ENCODE results near the gene OR1L6. TPM values are rescaled to one million over a fixed set of nuclear protein-coding genes. Genes with fewer than 3 reads are reported as not detected.

OR1L6 gene
- total RNA-seq, 1 donor, result not detected

DNA sequence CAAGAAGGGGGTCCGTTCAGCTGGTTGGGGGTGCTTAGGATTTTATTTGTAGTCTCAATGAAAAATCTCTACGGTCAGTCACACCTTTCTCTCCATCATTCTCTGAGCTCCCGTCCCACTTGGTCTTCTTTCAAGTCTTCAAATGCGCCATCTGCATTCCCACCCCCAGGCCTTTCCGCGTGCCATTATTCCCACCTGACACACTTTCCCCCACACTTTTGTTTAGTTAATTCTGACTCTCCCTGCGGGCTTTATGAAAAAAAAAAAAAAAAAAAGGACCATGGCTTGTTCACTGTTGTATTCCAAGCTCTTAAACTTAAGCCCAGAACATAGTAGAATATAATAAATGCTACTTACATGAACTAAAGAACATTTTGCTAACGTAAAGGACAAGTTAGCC, 34.9 kb downstream of the OR1L6 start:
- H3K4me3 ChIP-seq (ENCODE audit: low read depth, low read length), result no peak overlapping the region
- DNase-seq (ENCODE audit: low read depth), result no peak
- TF ChIP-seq, protein P1, sequence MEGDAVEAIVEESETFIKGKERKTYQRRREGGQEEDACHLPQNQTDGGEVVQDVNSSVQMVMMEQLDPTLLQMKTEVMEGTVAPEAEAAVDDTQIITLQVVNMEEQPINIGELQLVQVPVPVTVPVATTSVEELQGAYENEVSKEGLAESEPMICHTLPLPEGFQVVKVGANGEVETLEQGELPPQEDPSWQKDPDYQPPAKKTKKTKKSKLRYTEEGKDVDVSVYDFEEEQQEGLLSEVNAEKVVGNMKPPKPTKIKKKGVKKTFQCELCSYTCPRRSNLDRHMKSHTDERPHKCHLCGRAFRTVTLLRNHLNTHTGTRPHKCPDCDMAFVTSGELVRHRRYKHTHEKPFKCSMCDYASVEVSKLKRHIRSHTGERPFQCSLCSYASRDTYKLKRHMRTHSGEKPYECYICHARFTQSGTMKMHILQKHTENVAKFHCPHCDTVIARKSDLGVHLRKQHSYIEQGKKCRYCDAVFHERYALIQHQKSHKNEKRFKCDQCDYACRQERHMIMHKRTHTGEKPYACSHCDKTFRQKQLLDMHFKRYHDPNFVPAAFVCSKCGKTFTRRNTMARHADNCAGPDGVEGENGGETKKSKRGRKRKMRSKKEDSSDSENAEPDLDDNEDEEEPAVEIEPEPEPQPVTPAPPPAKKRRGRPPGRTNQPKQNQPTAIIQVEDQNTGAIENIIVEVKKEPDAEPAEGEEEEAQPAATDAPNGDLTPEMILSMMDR (IDR thresholded peaks at IDR 0.05; ENCODE audit: insufficient read depth, low read depth, low read length), result no peak

DNA sequence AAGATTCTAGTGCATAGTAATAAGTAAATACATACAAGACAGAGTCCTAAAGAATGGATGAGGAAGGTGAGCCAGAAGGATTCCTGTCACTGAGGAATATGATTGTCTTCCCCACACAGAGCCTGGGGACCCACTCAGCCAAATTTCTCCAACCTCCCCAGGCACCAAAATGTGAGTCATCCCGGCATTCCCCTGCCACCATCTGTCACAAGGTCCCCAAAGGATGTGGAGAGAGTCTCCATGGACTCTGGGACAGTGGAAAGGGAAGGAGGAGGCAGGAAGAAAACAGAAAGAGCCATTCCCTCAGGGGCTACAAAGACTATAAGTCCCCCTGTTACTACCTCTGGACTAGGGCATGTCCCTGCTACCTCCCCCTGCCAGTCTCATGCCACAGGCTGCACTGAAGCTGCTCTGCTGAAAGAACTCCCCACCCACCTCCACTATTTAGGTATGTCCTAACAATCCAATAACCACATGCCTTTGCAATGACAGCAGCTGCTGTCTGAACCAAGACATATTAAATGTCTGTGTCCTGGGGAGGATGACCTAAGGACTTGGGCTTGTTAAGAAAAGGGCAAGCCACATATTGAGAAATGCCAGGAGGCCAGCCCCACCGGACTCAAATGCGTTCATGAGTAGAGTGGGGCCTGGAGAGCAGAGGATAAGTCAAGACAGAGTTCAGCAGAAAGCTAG, 36.0 kb downstream of the OR1L6 start:
- no peak overlapping the region for H3K4me3 ChIP-seq (ENCODE audit: low read depth, low read length)
- TF ChIP-seq, protein P1 (IDR thresholded peaks at IDR 0.05; ENCODE audit: insufficient read depth, low read depth, low read length), result no peak
- DNase-seq (ENCODE audit: low read depth), result peak; percentile 63

DNA sequence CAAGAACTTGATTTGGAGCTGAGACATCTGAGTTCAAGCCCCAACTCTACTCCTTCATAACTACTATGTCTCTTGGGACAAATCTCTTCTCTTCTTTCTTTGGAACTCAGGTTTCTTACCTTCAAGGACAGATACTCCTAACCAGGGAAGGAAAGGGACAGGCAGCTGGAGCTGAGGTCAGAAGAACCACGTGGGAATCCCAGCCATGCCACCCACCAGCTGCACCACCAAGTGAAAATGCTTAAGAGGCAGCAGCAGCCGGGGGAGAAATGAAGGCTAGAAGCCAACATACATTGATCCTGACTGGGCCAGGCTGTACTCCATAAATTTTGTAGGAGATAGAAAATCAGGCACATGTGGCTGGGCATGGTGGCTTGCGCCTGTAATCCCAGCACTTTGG, 37.1 kb downstream of the OR1L6 start:
- TF ChIP-seq, protein P1 (IDR thresholded peaks at IDR 0.05; ENCODE audit: insufficient read depth, low read depth, low read length), result no peak
- no peak for DNase-seq (ENCODE audit: low read depth)
- H3K4me3 ChIP-seq (ENCODE audit: low read depth, low read length), result no peak overlapping the region

DNA sequence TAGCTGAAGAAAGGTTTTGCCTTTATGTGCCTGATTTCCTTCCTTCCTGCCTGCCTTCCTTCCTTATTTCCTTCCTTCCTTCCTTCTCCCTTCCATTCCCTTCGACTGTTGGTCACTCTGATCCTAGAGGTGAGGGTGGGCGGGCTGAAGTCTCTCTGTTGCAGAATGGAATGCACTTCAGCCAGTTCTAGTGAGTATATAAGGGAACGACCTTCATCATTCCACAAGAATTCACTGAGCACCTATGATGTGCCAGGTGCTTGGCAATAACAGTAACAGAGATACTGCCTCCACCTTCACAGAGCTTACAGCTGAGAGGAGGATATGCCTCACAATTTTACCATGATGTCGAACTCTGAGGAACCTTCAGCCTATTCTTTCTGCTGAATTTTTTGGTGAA, 37.9 kb downstream of the OR1L6 start:
- TF ChIP-seq, protein P1 (IDR thresholded peaks at IDR 0.05; ENCODE audit: insufficient read depth, low read depth, low read length), result no peak
- no peak for DNase-seq (ENCODE audit: low read depth)
- no peak overlapping the region for H3K4me3 ChIP-seq (ENCODE audit: low read depth, low read length)

DNA sequence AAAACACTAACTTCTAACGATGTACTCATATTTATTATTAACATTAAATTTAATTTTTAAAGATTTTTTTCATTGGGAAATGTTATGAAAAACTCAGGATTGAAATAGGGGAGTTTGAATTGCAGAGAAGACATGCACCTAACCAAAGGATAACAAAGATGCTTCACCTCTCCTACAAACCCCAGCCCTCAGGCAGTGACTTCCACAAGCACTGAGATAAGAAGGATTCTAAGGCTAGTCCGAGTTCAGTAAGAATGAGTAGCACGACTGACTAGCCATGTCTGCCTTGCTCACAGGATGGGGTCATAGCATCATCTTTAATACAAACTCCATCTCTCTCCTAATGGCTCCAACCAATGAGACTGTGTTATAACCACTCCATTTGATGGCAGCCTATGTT, 39.6 kb downstream of the OR1L6 start:
- TF ChIP-seq, protein P1 (IDR thresholded peaks at IDR 0.05; ENCODE audit: insufficient read depth, low read depth, low read length), result no peak
- DNase-seq (ENCODE audit: low read depth), result no peak
- no peak overlapping the region for H3K4me3 ChIP-seq (ENCODE audit: low read depth, low read length)

DNA sequence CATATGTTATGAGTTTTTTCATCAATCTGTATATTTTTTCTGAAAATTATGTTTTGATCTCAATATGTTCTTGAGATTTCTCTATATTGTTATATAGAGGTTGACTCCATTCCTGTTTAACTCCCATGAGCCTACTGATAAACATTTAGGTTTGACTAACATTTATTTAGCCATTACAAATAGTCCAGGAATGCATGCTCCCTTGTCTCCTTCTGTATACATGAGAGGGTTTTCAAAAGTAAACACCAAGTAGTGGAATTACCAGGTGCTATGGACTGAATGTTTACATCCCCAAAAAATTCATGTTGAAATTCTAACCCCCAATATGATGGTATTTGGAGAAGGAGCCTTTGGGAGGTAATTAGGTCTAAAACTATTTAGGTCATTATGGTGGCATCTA, 43.2 kb downstream of the OR1L6 start:
- TF ChIP-seq, protein P1 (IDR thresholded peaks at IDR 0.05; ENCODE audit: insufficient read depth, low read depth, low read length), result no peak
- peak; percentile 4 for DNase-seq (ENCODE audit: low read depth)
- no peak overlapping the region for H3K4me3 ChIP-seq (ENCODE audit: low read depth, low read length)

DNA sequence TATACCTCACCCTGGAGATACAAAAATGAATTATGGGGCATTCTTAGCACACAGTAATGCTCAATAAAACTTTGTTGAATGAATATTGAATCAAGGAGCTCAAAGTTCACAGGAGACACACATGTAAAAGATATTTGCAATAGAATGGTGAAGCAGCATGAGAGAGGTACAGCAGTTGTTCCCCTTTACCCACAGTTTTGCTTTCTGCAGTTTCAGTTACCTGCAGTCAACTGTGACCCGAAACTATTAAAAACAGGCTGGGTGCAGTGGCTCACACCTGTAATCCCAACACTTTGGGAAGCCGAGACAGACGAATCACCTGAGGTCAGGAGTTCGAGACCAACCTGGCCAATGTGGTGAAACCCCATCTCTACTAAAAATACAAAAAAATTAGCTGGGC, 44.2 kb downstream of the OR1L6 start:
- TF ChIP-seq, protein P1 (IDR thresholded peaks at IDR 0.05; ENCODE audit: insufficient read depth, low read depth, low read length), result no peak
- H3K4me3 ChIP-seq (ENCODE audit: low read depth, low read length), result no peak overlapping the region
- no peak for DNase-seq (ENCODE audit: low read depth)
